ENCODE data around the gene PMIS2.

PMIS2 gene

DNA sequence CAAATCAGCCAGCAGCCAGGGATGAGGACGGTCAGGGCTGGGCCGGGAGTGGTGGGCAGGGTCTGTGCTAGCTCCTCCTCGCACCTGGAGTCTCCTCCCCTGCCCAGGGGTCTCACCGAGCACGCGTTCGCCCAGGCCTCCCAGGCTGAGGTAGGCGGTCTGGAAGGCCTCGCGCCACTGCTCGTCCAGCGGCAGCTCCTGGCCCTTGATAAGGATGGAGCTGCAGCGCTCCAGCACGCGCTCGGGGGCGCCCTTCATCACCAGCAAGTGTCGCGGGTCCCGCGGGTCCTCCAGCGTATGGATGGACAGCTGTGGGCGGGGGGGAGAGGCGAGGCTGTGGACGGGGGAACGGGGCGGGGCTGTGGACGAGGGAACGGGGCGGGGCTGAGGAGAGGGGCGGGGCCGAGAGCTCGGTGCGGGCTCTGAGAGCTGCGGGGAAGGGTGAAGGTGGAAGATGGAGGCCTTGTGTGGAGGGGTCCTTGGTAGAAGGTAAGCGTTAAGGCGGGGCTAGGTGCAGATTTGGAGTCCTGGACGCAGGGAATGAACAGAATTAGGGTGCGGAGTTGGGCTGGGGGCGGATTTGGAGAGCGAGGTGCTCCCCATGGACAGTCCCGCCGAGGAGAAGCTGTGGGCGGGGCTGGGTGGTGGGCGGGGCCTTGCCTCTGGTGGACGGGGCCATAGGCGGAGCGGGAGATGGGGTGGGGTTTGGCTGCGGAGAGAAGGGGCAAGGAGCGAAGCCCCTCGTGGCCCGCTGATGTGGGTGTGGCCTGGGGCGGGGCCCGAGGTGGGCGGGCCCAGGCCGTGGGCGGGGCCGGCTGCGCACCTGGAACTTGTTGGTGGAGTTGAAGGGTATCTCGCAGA lies 28.2 kb upstream of the PMIS2 start (continued):
- TF ChIP-seq, protein P1, sequence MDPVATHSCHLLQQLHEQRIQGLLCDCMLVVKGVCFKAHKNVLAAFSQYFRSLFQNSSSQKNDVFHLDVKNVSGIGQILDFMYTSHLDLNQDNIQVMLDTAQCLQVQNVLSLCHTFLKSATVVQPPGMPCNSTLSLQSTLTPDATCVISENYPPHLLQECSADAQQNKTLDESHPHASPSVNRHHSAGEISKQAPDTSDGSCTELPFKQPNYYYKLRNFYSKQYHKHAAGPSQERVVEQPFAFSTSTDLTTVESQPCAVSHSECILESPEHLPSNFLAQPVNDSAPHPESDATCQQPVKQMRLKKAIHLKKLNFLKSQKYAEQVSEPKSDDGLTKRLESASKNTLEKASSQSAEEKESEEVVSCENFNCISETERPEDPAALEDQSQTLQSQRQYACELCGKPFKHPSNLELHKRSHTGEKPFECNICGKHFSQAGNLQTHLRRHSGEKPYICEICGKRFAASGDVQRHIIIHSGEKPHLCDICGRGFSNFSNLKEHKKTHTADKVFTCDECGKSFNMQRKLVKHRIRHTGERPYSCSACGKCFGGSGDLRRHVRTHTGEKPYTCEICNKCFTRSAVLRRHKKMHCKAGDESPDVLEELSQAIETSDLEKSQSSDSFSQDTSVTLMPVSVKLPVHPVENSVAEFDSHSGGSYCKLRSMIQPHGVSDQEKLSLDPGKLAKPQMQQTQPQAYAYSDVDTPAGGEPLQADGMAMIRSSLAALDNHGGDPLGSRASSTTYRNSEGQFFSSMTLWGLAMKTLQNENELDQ (tag by site-specific recombination; IDR thresholded peaks at IDR 0.05; ENCODE audit: low read depth): no peak
- no peak for TF ChIP-seq ZSCAN4 (tag by site-specific recombination; IDR thresholded peaks at IDR 0.05)
- TF ChIP-seq ZBTB10 (tag by site-specific recombination; IDR thresholded peaks at IDR 0.05): no peak
- TF ChIP-seq ZNF692 (tag by site-specific recombination; IDR thresholded peaks at IDR 0.05): peak; percentile 53; the same call in 1 of the 2 replicates
- peak; percentile 94 for TF ChIP-seq ZSCAN23 (tag by site-specific recombination; IDR thresholded peaks at IDR 0.05)
- TF ChIP-seq ZNF157 (tag by site-specific recombination; IDR thresholded peaks at IDR 0.05): no peak
- TF ChIP-seq ZNF404 (tag by site-specific recombination; IDR thresholded peaks at IDR 0.05): no peak
- no peak for TF ChIP-seq ZNF548 (tag by site-specific recombination; IDR thresholded peaks at IDR 0.05)
- no peak for TF ChIP-seq ZNF670 (tag by site-specific recombination; IDR thresholded peaks at IDR 0.05; ENCODE audit: low read depth)
- TF ChIP-seq ZBTB8A (tag by site-specific recombination; IDR thresholded peaks at IDR 0.05): peak; percentile 31; the same call in 1 of the 2 replicates
- TF ChIP-seq ZNF777 (tag by site-specific recombination; IDR thresholded peaks at IDR 0.05; ENCODE audit: borderline replicate concordance): peak; percentile 55; the same call in 1 of the 2 replicates
- TF ChIP-seq MEIS1 (CRISPR knock-in tag; IDR thresholded peaks at IDR 0.05; ENCODE audit: borderline replicate concordance): no peak
- TF ChIP-seq KLF16 (tag by site-specific recombination; IDR thresholded peaks at IDR 0.05): peak; percentile 99
- no peak for TF ChIP-seq ZNF791 (tag by site-specific recombination; IDR thresholded peaks at IDR 0.05)
- TF ChIP-seq ZNF398 (tag by site-specific recombination; IDR thresholded peaks at IDR 0.05): no peak; the same call in 1 of the 2 replicates
- no peak for TF ChIP-seq ZNF664 (tag by site-specific recombination; IDR thresholded peaks at IDR 0.05)
- peak; percentile 70 for TF ChIP-seq BCL11B (tag by site-specific recombination; IDR thresholded peaks at IDR 0.05; ENCODE audit: low read depth)
- TF ChIP-seq, protein P2, sequence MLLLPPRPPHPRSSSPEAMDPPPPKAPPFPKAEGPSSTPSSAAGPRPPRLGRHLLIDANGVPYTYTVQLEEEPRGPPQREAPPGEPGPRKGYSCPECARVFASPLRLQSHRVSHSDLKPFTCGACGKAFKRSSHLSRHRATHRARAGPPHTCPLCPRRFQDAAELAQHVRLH (tag by site-specific recombination; IDR thresholded peaks at IDR 0.05): no peak
- no peak; the same call in 1 of the 2 replicates for TF ChIP-seq ZNF707 (tag by site-specific recombination; IDR thresholded peaks at IDR 0.05)
- TF ChIP-seq ATF2 (tag by site-specific recombination; IDR thresholded peaks at IDR 0.05; ENCODE audit: low read depth): no peak
- no peak for TF ChIP-seq ZNF596 (tag by site-specific recombination; IDR thresholded peaks at IDR 0.05)
- TF ChIP-seq TSHZ1 (tag by site-specific recombination; IDR thresholded peaks at IDR 0.05; ENCODE audit: borderline replicate concordance): no peak
- TF ChIP-seq ZNF354C (tag by site-specific recombination; IDR thresholded peaks at IDR 0.05; ENCODE audit: borderline replicate concordance, low read depth): no peak
